HG03442 (cell line): ENCODE results near the gene IPO13.

Experiments
- ATAC-seq: cut with Tn5 transposase; IDR thresholded peaks from one replicate; pipeline ENCODE4 v1.9.1; 2021; ENCODE audit warnings: mild to moderate bottlenecking, moderate library complexity; ENCODE audit not compliant: unreplicated experiment

IPO13 gene

GRCh38 chr1:44002606-44003157 is 55.9 kb downstream of the IPO13 start:
- ATAC-seq: no peak

- no peak for ATAC-seq
These were observed 61.5 kb downstream of the IPO13 start for GRCh38 chr1:44008259-44008658.

GRCh38 chr1:44010935-44011471 is 64.3 kb downstream of the IPO13 start:
- ATAC-seq: no peak

- no peak for ATAC-seq
These were observed 65.7 kb downstream of the IPO13 start for GRCh38 chr1:44012404-44012803.

- no peak for ATAC-seq
These were observed 66.3 kb downstream of the IPO13 start for GRCh38 chr1:44012941-44013609.

GRCh38 chr1:44013949-44014348 is 67.2 kb downstream of the IPO13 start:
- ATAC-seq: no peak

- no peak for ATAC-seq
These were observed 67.8 kb downstream of the IPO13 start for GRCh38 chr1:44014365-44015104.

- no peak for ATAC-seq
These were observed 68.5 kb downstream of the IPO13 start for GRCh38 chr1:44015206-44015605.

GRCh38 chr1:44016041-44016889 is 69.5 kb downstream of the IPO13 start:
- ATAC-seq: no peak

GRCh38 chr1:44016890-44017400 is 70.2 kb downstream of the IPO13 start:
- ATAC-seq: no peak
